DOHH2 (cell line): ENCODE measurements around the gene RNF39.

Experiments
- H3F3A ChIP-seq: fragments of 200-600 bp; sonication (generic), shearing (Covaris generic); 2 replicates; pipeline ENCODE4 v1.6.0; 2016; ENCODE audit warnings: antibody characterized with exemption, mild to moderate bottlenecking; ENCODE audit not compliant: control insufficient read depth, insufficient read depth
- H3K27ac ChIP-seq: fragments of 200-600 bp; sonication (generic); 2 replicates; pipeline ENCODE4 v1.5.1; 2014; ENCODE audit warnings: low read depth, mild to moderate bottlenecking, low read length, moderate library complexity
- H3K27me3 ChIP-seq: fragments of 200-600 bp; sonication (generic); 2 replicates; pipeline ENCODE4 v1.6.1; 2014; ENCODE audit warnings: mild to moderate bottlenecking, low read length, mixed read lengths; ENCODE audit not compliant: control insufficient read depth
- H3K36me3 ChIP-seq: fragments of 200-600 bp; sonication (generic); 2 replicates; pipeline ENCODE4 v1.6.1; 2014; ENCODE audit warnings: mild to moderate bottlenecking, low read length, moderate library complexity, mixed read lengths; ENCODE audit not compliant: control insufficient read depth
- H3K4me1 ChIP-seq: fragments of 200-600 bp; sonication (generic); 2 replicates; pipeline ENCODE4 v1.6.1; 2014; ENCODE audit warnings: mild to moderate bottlenecking, low read length, mixed read lengths; ENCODE audit not compliant: control insufficient read depth
- H3K4me2 ChIP-seq: fragments of 200-600 bp; sonication (generic); 2 replicates; pipeline ENCODE4 v1.6.0; 2014; ENCODE audit warnings: mild to moderate bottlenecking, low read length, moderate library complexity
- H3K4me3 ChIP-seq: fragments of 200-600 bp; sonication (generic); 2 replicates; pipeline ENCODE4 v1.5.1; 2014; ENCODE audit warnings: mild to moderate bottlenecking, low read length, mixed read lengths
- H3K79me2 ChIP-seq: fragments of 200-600 bp; sonication (generic); 2 replicates; pipeline ENCODE4 v1.6.1; 2014; ENCODE audit warnings: mild to moderate bottlenecking, low read length, mixed read lengths; ENCODE audit not compliant: control insufficient read depth
- H3K9me2 ChIP-seq: fragments of 200-600 bp; sonication (generic); replicated peaks from 2 replicates; pipeline ENCODE4 v1.6.1; 2014; ENCODE audit warnings: mild to moderate bottlenecking, low read length, mixed read lengths; ENCODE audit not compliant: control insufficient read depth
- H3K9me3 ChIP-seq: fragments of 200-600 bp; sonication (generic); 2 replicates; pipeline ENCODE4 v1.6.1; 2014; ENCODE audit warnings: antibody characterized with exemption, low read length, mixed read lengths; ENCODE audit not compliant: control insufficient read depth, insufficient read depth
- H4K20me1 ChIP-seq: fragments of 200-600 bp; sonication (generic); 2 replicates; pipeline ENCODE4 v1.6.0; 2014; ENCODE audit warnings: low read depth, mild to moderate bottlenecking, antibody characterized with exemption, low read length, moderate library complexity; ENCODE audit not compliant: control insufficient read depth, insufficient read depth
- EZH2phosphoT487 ChIP-seq: fragments of 200-600 bp; sonication (generic); IDR thresholded peaks from 2 replicates; pipeline ENCODE4 v1.6.1; 2017; ENCODE audit warnings: borderline replicate concordance, mild to moderate bottlenecking, antibody characterized with exemption, low read length, moderate library complexity, mixed read lengths
- TF ChIP-seq, protein P1 (sequence below): fragments of 200-600 bp; sonication (generic); IDR thresholded peaks from one replicate; pipeline ENCODE4 v1.5.1; 2014; ENCODE audit warnings: antibody characterized with exemption, mild to moderate bottlenecking, low read depth, low read length; ENCODE audit not compliant: poor library complexity, severe bottlenecking

RNF39 gene

DNA sequence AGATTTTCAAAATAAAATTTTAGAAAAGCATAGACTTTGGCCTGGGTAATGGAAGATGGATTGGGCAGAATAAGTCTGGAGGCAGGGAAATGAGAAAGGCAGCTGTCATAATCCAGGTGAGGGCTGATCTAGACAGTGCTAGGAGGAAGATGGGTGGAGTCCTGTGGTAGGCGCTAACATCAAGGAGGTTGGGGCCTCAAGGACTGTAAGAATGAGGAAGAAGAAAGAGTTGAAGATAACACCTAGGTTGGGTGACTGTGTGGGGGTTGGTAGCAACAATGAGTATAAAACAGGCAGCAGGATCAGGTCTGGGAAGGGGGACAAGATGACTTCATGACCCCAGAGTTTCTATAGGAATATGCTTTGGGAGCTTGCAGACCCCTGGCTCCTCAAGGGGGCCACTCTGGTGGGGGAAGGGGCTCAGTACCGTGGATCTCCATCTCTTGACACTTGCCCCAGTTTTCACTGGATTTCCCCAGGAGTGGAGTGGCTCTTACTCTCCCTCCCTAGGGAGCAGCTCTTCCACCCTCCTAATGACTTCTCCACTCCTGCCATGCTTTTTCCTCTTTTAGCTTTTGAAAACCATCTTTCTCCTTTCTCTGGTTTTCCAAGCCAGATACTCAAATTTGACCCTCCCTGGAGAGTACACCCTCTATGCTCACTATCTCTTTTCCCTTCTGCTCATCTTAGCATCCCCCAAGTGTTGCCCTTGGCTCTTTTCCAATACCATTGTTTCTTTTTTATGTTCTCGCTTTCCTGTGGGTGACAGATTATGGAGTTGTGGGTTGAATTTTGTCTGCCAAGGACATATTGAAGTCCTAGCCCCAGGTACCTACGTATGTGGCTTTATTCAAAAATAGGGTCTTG lies 22.6 kb upstream of the RNF39 start:
- no peaks in the 10 kb centered on the region for H3K9me2 ChIP-seq
- H3K4me3 ChIP-seq = no peak overlapping the region
- no peaks in the 10 kb centered on the region; the same call in 1 of the 2 replicates for H3K9me3 ChIP-seq
- H3K79me2 ChIP-seq = no peaks in the 10 kb centered on the region
- H3K27ac ChIP-seq = no peak overlapping the region
- TF ChIP-seq EZH2phosphoT487 = no peak
- TF ChIP-seq, protein P1, sequence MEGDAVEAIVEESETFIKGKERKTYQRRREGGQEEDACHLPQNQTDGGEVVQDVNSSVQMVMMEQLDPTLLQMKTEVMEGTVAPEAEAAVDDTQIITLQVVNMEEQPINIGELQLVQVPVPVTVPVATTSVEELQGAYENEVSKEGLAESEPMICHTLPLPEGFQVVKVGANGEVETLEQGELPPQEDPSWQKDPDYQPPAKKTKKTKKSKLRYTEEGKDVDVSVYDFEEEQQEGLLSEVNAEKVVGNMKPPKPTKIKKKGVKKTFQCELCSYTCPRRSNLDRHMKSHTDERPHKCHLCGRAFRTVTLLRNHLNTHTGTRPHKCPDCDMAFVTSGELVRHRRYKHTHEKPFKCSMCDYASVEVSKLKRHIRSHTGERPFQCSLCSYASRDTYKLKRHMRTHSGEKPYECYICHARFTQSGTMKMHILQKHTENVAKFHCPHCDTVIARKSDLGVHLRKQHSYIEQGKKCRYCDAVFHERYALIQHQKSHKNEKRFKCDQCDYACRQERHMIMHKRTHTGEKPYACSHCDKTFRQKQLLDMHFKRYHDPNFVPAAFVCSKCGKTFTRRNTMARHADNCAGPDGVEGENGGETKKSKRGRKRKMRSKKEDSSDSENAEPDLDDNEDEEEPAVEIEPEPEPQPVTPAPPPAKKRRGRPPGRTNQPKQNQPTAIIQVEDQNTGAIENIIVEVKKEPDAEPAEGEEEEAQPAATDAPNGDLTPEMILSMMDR = no peak
- no peak overlapping the region for H3K4me2 ChIP-seq
- peaks cover 26% of the 10 kb centered on the region for H3K4me1 ChIP-seq
- peaks cover 4% of the 10 kb centered on the region; the same call in 1 of the 2 replicates for H3F3A ChIP-seq
- H3K27me3 ChIP-seq = peaks cover 65% of the 10 kb centered on the region
- H3K36me3 ChIP-seq = no peaks in the 10 kb centered on the region
- H4K20me1 ChIP-seq = no peaks in the 10 kb centered on the region

DNA sequence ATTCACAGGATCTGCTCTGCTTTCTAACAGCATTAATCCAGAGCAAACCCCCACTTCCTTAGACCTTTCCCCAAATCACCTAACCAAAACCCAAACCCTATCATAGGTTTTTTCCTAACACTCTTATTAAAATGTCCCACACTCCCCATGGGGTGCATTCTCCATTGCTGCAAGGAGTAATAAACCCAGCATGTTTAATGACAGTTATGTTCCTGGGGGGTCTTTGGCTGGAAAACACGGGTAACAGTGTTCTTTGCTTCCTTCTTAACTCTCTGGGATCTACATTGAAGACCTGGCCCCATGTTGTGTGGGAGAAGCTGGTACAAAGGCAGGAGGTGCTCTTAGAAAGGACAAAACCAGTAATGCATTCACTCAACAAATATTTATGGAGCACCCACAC lies 21.3 kb upstream of the RNF39 start:
- peaks cover 14% of the 10 kb centered on the region for H3K4me1 ChIP-seq
- H3K27ac ChIP-seq = no peak overlapping the region
- no peaks in the 10 kb centered on the region for H3K79me2 ChIP-seq
- TF ChIP-seq, protein P1 = no peak
- TF ChIP-seq EZH2phosphoT487 = no peak
- H3K4me3 ChIP-seq = no peak overlapping the region
- no peaks in the 10 kb centered on the region for H3K9me2 ChIP-seq
- H3F3A ChIP-seq = no peaks in the 10 kb centered on the region
- H3K4me2 ChIP-seq = no peak overlapping the region
- peaks cover 71% of the 10 kb centered on the region for H3K27me3 ChIP-seq
- no peaks in the 10 kb centered on the region for H4K20me1 ChIP-seq
- no peaks in the 10 kb centered on the region for H3K36me3 ChIP-seq
- H3K9me3 ChIP-seq = no peaks in the 10 kb centered on the region; the same call in 1 of the 2 replicates

DNA sequence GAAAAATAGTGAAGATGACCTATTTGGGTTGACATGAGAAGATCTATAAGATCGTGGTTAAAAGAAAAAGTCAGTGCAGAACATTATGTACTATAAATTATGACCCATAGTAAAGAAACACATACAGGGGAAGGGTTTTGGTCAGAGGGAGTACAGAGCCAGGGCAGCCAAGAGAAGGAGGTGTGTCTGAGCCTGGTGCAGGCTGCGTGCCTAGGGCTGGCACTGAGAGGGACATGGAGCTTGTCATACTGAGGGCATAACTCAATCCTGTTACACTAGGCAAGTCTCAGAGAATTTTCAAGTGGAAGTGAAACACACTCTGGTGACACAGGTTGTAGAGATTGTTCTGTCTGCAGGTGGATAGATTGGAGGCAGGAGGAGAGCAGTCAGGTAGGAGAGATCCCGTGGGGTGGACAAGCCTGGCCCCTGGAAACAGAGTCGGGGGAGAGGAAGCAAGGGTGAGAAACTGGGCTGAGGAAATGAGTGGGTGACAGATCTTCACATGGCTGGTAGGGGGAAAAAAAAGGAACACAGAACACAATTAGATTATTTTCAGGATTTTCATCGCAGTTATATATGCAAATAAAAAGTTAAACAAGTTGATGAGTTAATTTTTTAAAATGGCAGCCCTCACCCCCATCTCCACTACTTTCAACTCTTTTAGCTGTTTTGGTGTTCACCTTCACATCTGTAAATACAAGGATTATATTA lies 18.5 kb upstream of the RNF39 start:
- no peak overlapping the region for H3K27ac ChIP-seq
- H3K9me2 ChIP-seq = no peaks in the 10 kb centered on the region
- no peak for TF ChIP-seq EZH2phosphoT487
- TF ChIP-seq, protein P1 = no peak
- no peak overlapping the region for H3K4me3 ChIP-seq
- no peaks in the 10 kb centered on the region for H3F3A ChIP-seq
- no peaks in the 10 kb centered on the region for H4K20me1 ChIP-seq
- no peaks in the 10 kb centered on the region for H3K36me3 ChIP-seq
- H3K4me2 ChIP-seq = no peak overlapping the region
- H3K4me1 ChIP-seq = no peaks in the 10 kb centered on the region
- no peaks in the 10 kb centered on the region for H3K79me2 ChIP-seq
- no peaks in the 10 kb centered on the region; the same call in 1 of the 2 replicates for H3K9me3 ChIP-seq
- H3K27me3 ChIP-seq = peaks cover 60% of the 10 kb centered on the region
